ENCODE results near the gene EIF4E2.
A peak's percentile ranks its signal among the peaks of the same experiment; 100 is the strongest.

Gene EIF4E2

GRCh38 chr2:232587512-232587911, 37.0 kb downstream of the EIF4E2 start:
- Histone ChIP-seq H4K91ac (ENCODE audit: low read depth, low read length, poor library complexity) (no peak overlapping the region), H3K4me2 (ENCODE audit: insufficient read depth, low read length, poor library complexity, severe bottlenecking) (no peak overlapping the region), H2BK120ac (ENCODE audit: low read depth, low read length) (no peak overlapping the region), H2BK5ac (ENCODE audit: low read length) (no peak overlapping the region), H2BK15ac (ENCODE audit: low read length) (no peak overlapping the region), H2AK5ac (ENCODE audit: low read depth, low read length) (no peak overlapping the region), H3K9me3 (replicated peaks in 1 of 2; ENCODE audit: control insufficient read depth in 2 of 2, insufficient read depth in 1 of 2, low read depth in 1 of 2, low read length in 2 of 2) (no peaks in the 10 kb centered on the region), H2BK12ac (ENCODE audit: low read length) (no peak overlapping the region), H3K36me3 (replicated peaks in 1 of 2; ENCODE audit: control insufficient read depth in 2 of 2, insufficient read depth in 2 of 2, low read length in 2 of 2) (peaks cover 7 to 19% of the 10 kb centered on the region in 2 donors), H3K23ac (ENCODE audit: low read depth, low read length, poor library complexity) (no peak overlapping the region), H3K9ac (ENCODE audit: low read depth, low read length, poor library complexity) (no peak overlapping the region), H4K8ac (ENCODE audit: low read depth, low read length) (no peak overlapping the region), H3K14ac (ENCODE audit: low read length) (no peak overlapping the region), H3K4me3 (ENCODE audit: low read length in 2 of 2) (no peak overlapping the region), H3K79me1 (ENCODE audit: low read depth, low read length) (no peaks in the 10 kb centered on the region), H3K27me3 (ENCODE audit: control insufficient read depth in 3 of 3, insufficient read depth in 3 of 3, low read depth in 1 of 3, low read length in 3 of 3) (no peaks in the 10 kb centered on the region), H3K4me1 (ENCODE audit: control insufficient read depth in 2 of 2, insufficient read depth in 1 of 2, low read depth in 1 of 2, low read length in 2 of 2) (no peaks in the 10 kb centered on the region), H3K4ac (ENCODE audit: low read length) (no peak overlapping the region), H2AFZ (ENCODE audit: low read length) (no peak overlapping the region), H3K27ac (replicated peaks; ENCODE audit: low read length) (no peak overlapping the region), H3K18ac (ENCODE audit: low read length) (no peak overlapping the region)
- no CpG with 5 or more reads among the region's 7 CpGs for WGBS, 2 donors (ENCODE audit: extremely low coverage in 2 of 2, insufficient read length in 2 of 2, insufficient replicate concordance in 1 of 2)
- no peak for DNase-seq (ENCODE audit: low spot score)

DNA sequence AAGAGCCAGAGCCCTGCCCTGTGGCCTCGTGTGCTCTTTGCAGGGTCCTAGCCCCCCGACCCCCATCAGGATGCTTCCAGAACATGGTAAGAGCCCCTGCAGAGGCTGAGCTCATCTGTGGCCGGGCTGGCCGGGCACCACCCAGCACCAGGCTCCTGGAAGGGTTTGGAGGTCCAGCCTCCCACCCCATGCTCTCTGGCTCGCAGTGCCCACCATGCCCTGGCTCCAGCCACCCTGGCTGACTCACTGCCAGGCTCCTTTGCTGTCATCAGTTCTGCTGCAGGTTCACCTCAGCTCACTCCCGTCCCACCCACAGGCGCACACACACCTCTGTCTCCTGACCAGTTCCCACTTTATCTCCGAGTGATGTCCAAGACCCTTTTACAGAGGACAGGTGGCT, 37.5 kb downstream of the EIF4E2 start:
- H3K27me3 ChIP-seq (ENCODE audit: control insufficient read depth in 3 of 3, insufficient read depth in 3 of 3, low read depth in 1 of 3, low read length in 3 of 3), result no peaks in the 10 kb centered on the region
- H3K4me2 ChIP-seq (ENCODE audit: insufficient read depth, low read length, poor library complexity, severe bottlenecking), result no peak overlapping the region
- peaks cover 4 to 14% of the 10 kb centered on the region in 2 donors for H3K36me3 ChIP-seq (replicated peaks in 1 of 2; ENCODE audit: control insufficient read depth in 2 of 2, insufficient read depth in 2 of 2, low read length in 2 of 2)
- no peak overlapping the region for H2AK5ac ChIP-seq (ENCODE audit: low read depth, low read length)
- no peak overlapping the region for H4K8ac ChIP-seq (ENCODE audit: low read depth, low read length)
- H2BK12ac ChIP-seq (ENCODE audit: low read length), result no peak overlapping the region
- H2BK120ac ChIP-seq (ENCODE audit: low read depth, low read length), result no peak overlapping the region
- H2BK5ac ChIP-seq (ENCODE audit: low read length), result no peak overlapping the region
- H3K79me1 ChIP-seq (ENCODE audit: low read depth, low read length), result no peaks in the 10 kb centered on the region
- H3K27ac ChIP-seq (replicated peaks; ENCODE audit: low read length), result no peak overlapping the region
- no peak overlapping the region for H3K4me3 ChIP-seq (ENCODE audit: low read length in 2 of 2)
- H3K9me3 ChIP-seq (replicated peaks in 1 of 2; ENCODE audit: control insufficient read depth in 2 of 2, insufficient read depth in 1 of 2, low read depth in 1 of 2, low read length in 2 of 2), result no peaks in the 10 kb centered on the region
- H4K91ac ChIP-seq (ENCODE audit: low read depth, low read length, poor library complexity), result no peak overlapping the region
- WGBS, 2 donors (ENCODE audit: extremely low coverage in 2 of 2, insufficient read length in 2 of 2, insufficient replicate concordance in 1 of 2), result no CpG with 5 or more reads among the region's 8 CpGs
- H2AFZ ChIP-seq (ENCODE audit: low read length), result no peak overlapping the region
- no peak overlapping the region for H3K23ac ChIP-seq (ENCODE audit: low read depth, low read length, poor library complexity)
- peak overlapping the region; percentile 3 for H3K18ac ChIP-seq (ENCODE audit: low read length)
- no peak overlapping the region for H3K14ac ChIP-seq (ENCODE audit: low read length)
- no peak overlapping the region for H2BK15ac ChIP-seq (ENCODE audit: low read length)
- no peak overlapping the region for H3K9ac ChIP-seq (ENCODE audit: low read depth, low read length, poor library complexity)
- H3K4ac ChIP-seq (ENCODE audit: low read length), result no peak overlapping the region
- no peaks in the 10 kb centered on the region for H3K4me1 ChIP-seq (ENCODE audit: control insufficient read depth in 2 of 2, insufficient read depth in 1 of 2, low read depth in 1 of 2, low read length in 2 of 2)
- DNase-seq (ENCODE audit: low spot score), result no peak

- H2BK12ac ChIP-seq (ENCODE audit: low read length), result no peak overlapping the region
- no CpG with 5 or more reads among the region's 18 CpGs for WGBS, 2 donors (ENCODE audit: extremely low coverage in 2 of 2, insufficient read length in 2 of 2, insufficient replicate concordance in 1 of 2)
- no peak overlapping the region for H2BK120ac ChIP-seq (ENCODE audit: low read depth, low read length)
- H3K18ac ChIP-seq (ENCODE audit: low read length), result no peak overlapping the region
- no peak overlapping the region for H3K27ac ChIP-seq (replicated peaks; ENCODE audit: low read length)
- no peak overlapping the region for H3K9ac ChIP-seq (ENCODE audit: low read depth, low read length, poor library complexity)
- H2BK5ac ChIP-seq (ENCODE audit: low read length), result no peak overlapping the region
- H3K4me3 ChIP-seq (ENCODE audit: low read length in 2 of 2), result no peak overlapping the region
- no peak overlapping the region for H3K14ac ChIP-seq (ENCODE audit: low read length)
- H2AFZ ChIP-seq (ENCODE audit: low read length), result no peak overlapping the region
- H3K23ac ChIP-seq (ENCODE audit: low read depth, low read length, poor library complexity), result no peak overlapping the region
- no peak overlapping the region for H2BK15ac ChIP-seq (ENCODE audit: low read length)
- no peak overlapping the region for H4K91ac ChIP-seq (ENCODE audit: low read depth, low read length, poor library complexity)
- no peaks in the 10 kb centered on the region for H3K27me3 ChIP-seq (ENCODE audit: control insufficient read depth in 3 of 3, insufficient read depth in 3 of 3, low read depth in 1 of 3, low read length in 3 of 3)
- H3K4ac ChIP-seq (ENCODE audit: low read length), result no peak overlapping the region
- no peak for DNase-seq (ENCODE audit: low spot score)
- no peak overlapping the region for H4K8ac ChIP-seq (ENCODE audit: low read depth, low read length)
- H3K79me1 ChIP-seq (ENCODE audit: low read depth, low read length), result no peaks in the 10 kb centered on the region
- no peaks in the 10 kb centered on the region for H3K9me3 ChIP-seq (replicated peaks in 1 of 2; ENCODE audit: control insufficient read depth in 2 of 2, insufficient read depth in 1 of 2, low read depth in 1 of 2, low read length in 2 of 2)
- H2AK5ac ChIP-seq (ENCODE audit: low read depth, low read length), result no peak overlapping the region
- no peaks in the 10 kb centered on the region for H3K4me1 ChIP-seq (ENCODE audit: control insufficient read depth in 2 of 2, insufficient read depth in 1 of 2, low read depth in 1 of 2, low read length in 2 of 2)
- H3K36me3 ChIP-seq (replicated peaks in 1 of 2; ENCODE audit: control insufficient read depth in 2 of 2, insufficient read depth in 2 of 2, low read length in 2 of 2), result peaks cover 2 to 8% of the 10 kb centered on the region in 2 donors
- no peak overlapping the region for H3K4me2 ChIP-seq (ENCODE audit: insufficient read depth, low read length, poor library complexity, severe bottlenecking)
Measured at GRCh38 chr2:232588680-232589585, 38.4 kb downstream of the EIF4E2 start.

- Histone ChIP-seq H4K8ac (ENCODE audit: low read depth, low read length) (no peak overlapping the region), H2BK120ac (ENCODE audit: low read depth, low read length) (peak overlapping the region; percentile 19), H3K9ac (ENCODE audit: low read depth, low read length, poor library complexity) (no peak overlapping the region), H3K36me3 (replicated peaks in 1 of 2; ENCODE audit: control insufficient read depth in 2 of 2, insufficient read depth in 2 of 2, low read length in 2 of 2) (no peaks in the 10 kb centered on the region), H4K91ac (ENCODE audit: low read depth, low read length, poor library complexity) (no peak overlapping the region), H3K14ac (ENCODE audit: low read length) (no peak overlapping the region), H3K9me3 (replicated peaks in 1 of 2; ENCODE audit: control insufficient read depth in 2 of 2, insufficient read depth in 1 of 2, low read depth in 1 of 2, low read length in 2 of 2) (no peaks in the 10 kb centered on the region), H3K18ac (ENCODE audit: low read length) (no peak overlapping the region), H2BK12ac (ENCODE audit: low read length) (no peak overlapping the region), H2AFZ (ENCODE audit: low read length) (no peak overlapping the region), H3K23ac (ENCODE audit: low read depth, low read length, poor library complexity) (no peak overlapping the region), H2BK5ac (ENCODE audit: low read length) (no peak overlapping the region), H2BK15ac (ENCODE audit: low read length) (no peak overlapping the region), H2AK5ac (ENCODE audit: low read depth, low read length) (no peak overlapping the region), H3K4me1 (ENCODE audit: control insufficient read depth in 2 of 2, insufficient read depth in 1 of 2, low read depth in 1 of 2, low read length in 2 of 2) (no peaks in the 10 kb centered on the region), H3K79me1 (ENCODE audit: low read depth, low read length) (no peaks in the 10 kb centered on the region), H3K27ac (replicated peaks; ENCODE audit: low read length) (no peak overlapping the region), H3K4ac (ENCODE audit: low read length) (no peak overlapping the region), H3K4me2 (ENCODE audit: insufficient read depth, low read length, poor library complexity, severe bottlenecking) (no peak overlapping the region), H3K4me3 (ENCODE audit: low read length in 2 of 2) (no peak overlapping the region), H3K27me3 (ENCODE audit: control insufficient read depth in 3 of 3, insufficient read depth in 3 of 3, low read depth in 1 of 3, low read length in 3 of 3) (no peaks in the 10 kb centered on the region)
- no peak for DNase-seq (ENCODE audit: low spot score)
- no CpG with 5 or more reads among the region's 3 CpGs for WGBS, 2 donors (ENCODE audit: extremely low coverage in 2 of 2, insufficient read length in 2 of 2, insufficient replicate concordance in 1 of 2)
Measured at GRCh38 chr2:232592772-232593395, 42.4 kb downstream of the EIF4E2 start.
